GM12878 (cell line): ENCODE measurements around the gene KISS1. TPM values are rescaled to one million over a fixed set of nuclear protein-coding genes. Genes with fewer than 3 reads are reported as not detected.

Source experiments
- ATAC-seq: fragments of 200-7000 bp; cut with Tn5 transposase; 3 replicates; pipeline ENCODE4 v1.9.1; 2020; ENCODE audit warnings: mild to moderate bottlenecking, moderate library complexity
- BruUV-seq: library from RNA; stranded (reverse); fragments of 400-500 nt; replicated peaks from 2 replicates; lab custom pipeline; 2021; lab: Mats Ljungman, UMichigan
- CTCF ChIA-PET: fragments of 300-600 bp; sonication (Branson Sonifier 250); formaldehyde crosslinking; extraction: SDS; loops from one replicate; lab custom pipeline; 2021; ENCODE audit warnings: inconsistent platforms; lab: Yijun Ruan, JAX
- POLR2A ChIA-PET: fragments of 350-600 bp; formaldehyde crosslinking; extraction: SDS; loops from one replicate; lab custom pipeline; 2021; ENCODE audit warnings: inconsistent platforms; lab: Charles Lee
- RAD21 ChIA-PET: fragments of 300-600 bp; sonication (Branson Sonifier 250); formaldehyde crosslinking; loops from one replicate; lab custom pipeline; 2023; ENCODE audit warnings: antibody characterized with exemption; ENCODE audit not compliant: unreplicated experiment; lab: Charles Lee
- SMC1A ChIA-PET: fragments of 300-600 bp; sonication (Branson Sonifier 250); formaldehyde crosslinking; loops from one replicate; lab custom pipeline; 2023; ENCODE audit not compliant: unreplicated experiment, uncharacterized antibody; lab: Charles Lee
- DNase-seq: peaks from one replicate; pipeline ENCODE4 v3.0.0-alpha.2; 2011; ENCODE audit warnings: low read depth, low spot score
- FAIRE-seq: peaks from 3 replicates; lab custom pipeline; 2011; peaks lifted over from hg19 to GRCh38; lab: Jason Lieb, UNC
- H2AFZ ChIP-seq: 2 replicates; pipeline ENCODE4 v1.6.0; 2011; ENCODE audit warnings: low read depth, low read length, control low read depth; ENCODE audit not compliant: control insufficient read depth
- H3K27ac ChIP-seq: 2 replicates; pipeline ENCODE4 v1.5.1; 2011; ENCODE audit warnings: control low read depth; ENCODE audit not compliant: control insufficient read depth, insufficient read depth
- H3K27me3 ChIP-seq, 2 experiments: replicated peaks in 1 of 2; 2 replicates each; pipeline versions ENCODE4 v1.6.0 to v1.6.1; 2011; ENCODE audit warnings: low read length in 1 of 2; ENCODE audit not compliant: control insufficient read depth in 2 of 2, insufficient read depth in 2 of 2
- H3K36me3 ChIP-seq, 2 experiments: 2 replicates each; pipeline ENCODE4 v1.5.1; 2011; ENCODE audit warnings: low read length in 1 of 2; ENCODE audit not compliant: control insufficient read depth in 2 of 2, insufficient read depth in 2 of 2
- H3K4me1 ChIP-seq: 2 replicates; pipeline ENCODE4 v1.6.1; 2011; ENCODE audit warnings: mild to moderate bottlenecking, low read length, moderate library complexity, mixed read lengths; ENCODE audit not compliant: control insufficient read depth, insufficient read depth
- H3K4me2 ChIP-seq: 2 replicates; pipeline ENCODE4 v1.6.0; 2011; ENCODE audit warnings: control low read depth; ENCODE audit not compliant: control insufficient read depth, insufficient read depth
- H3K4me3 ChIP-seq: fragments of 200-600 bp; sonication (generic); 2 replicates; pipeline ENCODE4 v1.5.1; 2016
- H3K79me2 ChIP-seq: 2 replicates; pipeline ENCODE4 v1.6.0; 2011; ENCODE audit warnings: low read length; ENCODE audit not compliant: control insufficient read depth, insufficient read depth
- H3K9ac ChIP-seq: 2 replicates; pipeline ENCODE4 v1.8.0; 2011; ENCODE audit warnings: low read length, control low read depth, mixed read lengths; ENCODE audit not compliant: control insufficient read depth, insufficient read depth
- H3K9me3 ChIP-seq: replicated peaks from 3 replicates; pipeline ENCODE4 v1.5.1; 2011; ENCODE audit warnings: mild to moderate bottlenecking, low read length; ENCODE audit not compliant: control insufficient read depth, insufficient read depth
- H4K20me1 ChIP-seq: 2 replicates; pipeline ENCODE4 v1.6.0; 2011; ENCODE audit not compliant: control insufficient read depth, insufficient read depth
- GATAD2B ChIP-seq: fragments of 450-650 bp; conservative IDR thresholded peaks from 2 replicates; pipeline ENCODE4 v1.6.1; 2017; ENCODE audit warnings: low read depth, mild to moderate bottlenecking, moderate library complexity
- MEF2A ChIP-seq: IDR thresholded peaks from 2 replicates; pipeline ENCODE4 v1.6.1; 2011; ENCODE audit warnings: low read depth, mild to moderate bottlenecking, low read length, moderate library complexity; ENCODE audit not compliant: insufficient read depth
- POLR2AphosphoS2 ChIP-seq: IDR thresholded peaks from 2 replicates; pipeline ENCODE4 v1.6.1; 2011; ENCODE audit warnings: low read depth, mild to moderate bottlenecking, low read length, improper control_type of control experiment, moderate library complexity
- RFX5 ChIP-seq: IDR thresholded peaks from 2 replicates; pipeline ENCODE4 v1.6.1; 2011; ENCODE audit warnings: low read depth, low read length, improper control_type of control experiment
- SIX5 ChIP-seq: IDR thresholded peaks from 2 replicates; pipeline ENCODE4 v1.6.1; 2011; ENCODE audit warnings: mild to moderate bottlenecking, low read depth, low read length, moderate library complexity; ENCODE audit not compliant: severe bottlenecking
- ZNF384 ChIP-seq: IDR thresholded peaks from 2 replicates; pipeline ENCODE4 v1.6.1; 2012; ENCODE audit warnings: low read depth, mild to moderate bottlenecking, low read length, improper control_type of control experiment, borderline replicate concordance
- WGBS: methylation state at CpG from one replicate; pipeline ENCODE4 v1.1.6; 2016; ENCODE audit warnings: low lambda C conversion rate; ENCODE audit not compliant: insufficient replicate concordance, insufficient coverage; ENCODE audit errors: missing lambda C conversion rate; 5-methylcytosine and 5-hydroxymethylcytosine counted together
- in situ Hi-C: fragments of 300-500 bp; cut with MboI; formaldehyde crosslinking; loops from 9 replicates; pipeline ENCODE4 v1.14.3; 2018; ENCODE audit warnings: mixed read lengths
- intact Hi-C: fragments of 100-400 bp; cut with micrococcal nuclease; formaldehyde crosslinking; loops from one replicate; pipeline ENCODE4 v1.14.2; 2022; ENCODE audit not compliant: unreplicated experiment
- polyA plus RNA-seq, 11 experiments: library from polyadenylated mRNA; depleted of rRNA in 4 of 11; unstranded in 6 of 11; stranded (reverse) in 5 of 11; fragments of >200 nt; fragmentation: Nextera tagmentation in 4 of 11; fragmentation: Illumina TruSeq in 1 of 11; extraction: Ambion mirVana in 4 of 11; extraction: Trizol in 1 of 11; gene quantifications; 1 replicate in 1 of 11; 2 replicates in 10 of 11; pipeline versions ENCODE4 v1.2.1 to v1.2.3, GENCODE V29; 2011 to 2016; ENCODE audit warnings: inconsistent platforms in 2 of 11, missing spikeins in 2 of 11, low read depth in 1 of 11
- total RNA-seq, 4 experiments: library from RNA; depleted of rRNA in 3 of 4; stranded (reverse); fragments of >200 nt in 3 of 4; fragmentation: Illumina TruSeq in 1 of 4; extraction: Trizol in 1 of 4; gene quantifications; 2 replicates each; pipeline versions ENCODE4 v1.2.1 to v1.2.3, GENCODE V29; 2013 to 2021

Gene KISS1
- total and polyA plus RNA-seq, 10 of the 15 experiments (the other 5 are each of a cell fraction or from before 2014, with no cell fraction given): not detected

- ChIA-PET POLR2A (interaction anchor here (0.6 kb wide), 1 partner anchor 192 kb away, joined by 4 read pairs; no protein-coding TSS in a partner anchor), SMC1A (interaction anchor here (0.5 to 3.5 kb wide), 8 partner anchors 8 to 193 kb away, joined by 3 to 27 read pairs (median 4); partner anchors contain the start of gene GOLT1A), CTCF (interaction anchor here (0.6 to 3.6 kb wide), 14 partner anchors 11 to 341 kb away, joined by 3 to 74 read pairs (median 4); partner anchors contain the start of genes GOLT1A, PLEKHA6 and REN), RAD21 (interaction anchor here (1.5 kb wide), 1 partner anchor 42 kb away, joined by 15 read pairs; no protein-coding TSS in a partner anchor)
- DNase-seq (no peak), FAIRE-seq (no peak), ATAC-seq (no peak)
- Histone ChIP-seq H3K4me2 (no peak overlapping the region), H3K27ac (no peak overlapping the region), H3K36me3 (no peaks in the 10 kb centered on the region), H3K4me3 (no peak overlapping the region), H3K4me1 (no peaks in the 10 kb centered on the region), H3K9me3 (no peaks in the 10 kb centered on the region), H3K27me3 (peaks cover 0 to 7% of the 10 kb centered on the region in 2 experiments; a peak in 2 of 4 replicates), H3K79me2 (no peaks in the 10 kb centered on the region), H2AFZ (no peak overlapping the region), H4K20me1 (no peaks in the 10 kb centered on the region), H3K9ac (no peak overlapping the region)
- no TSS peak for BruUV-seq
- in situ Hi-C loops: loop anchor here (5.0 kb wide), 1 partner anchor 38 kb away; the partner anchor contains the start of gene REN
- peak; percentile 84 for TF ChIP-seq RFX5
- no peak for TF ChIP-seq SIX5
- intact Hi-C loops: loop anchor here (5.0 kb wide), 1 partner anchor 157 kb away; no protein-coding TSS in a partner anchor
Observed at GRCh38 chr1:204205486-204205885, 9.2 kb upstream of the KISS1 start.

GRCh38 chr1:204204944-204205343 lies 8.7 kb upstream of the KISS1 start:
- RAD21 ChIA-PET: interaction anchor here (1.5 kb wide), 1 partner anchor 42 kb away, joined by 15 read pairs; no protein-coding TSS in a partner anchor

More at GRCh38 chr1:204204944-204205343, 8.7 kb upstream of the KISS1 start:
- Histone ChIP-seq H3K4me3 (no peak overlapping the region), H3K27ac (no peak overlapping the region), H3K79me2 (no peaks in the 10 kb centered on the region), H3K9me3 (no peaks in the 10 kb centered on the region), H3K36me3 (no peaks in the 10 kb centered on the region), H3K4me2 (no peak overlapping the region), H3K9ac (no peak overlapping the region), H3K4me1 (no peaks in the 10 kb centered on the region)
- DNase-seq (no peak), FAIRE-seq (no peak)
- in situ Hi-C loops: loop anchor here (5.0 kb wide), 1 partner anchor 38 kb away; the partner anchor contains the start of gene REN
- SMC1A ChIA-PET: interaction anchor here (1.1 to 3.5 kb wide), 6 partner anchors 9 to 194 kb away, joined by 3 to 27 read pairs (median 3); partner anchors contain the start of gene GOLT1A
- no TSS peak for BruUV-seq
- intact Hi-C loops: loop anchor here (5.0 kb wide), 1 partner anchor 157 kb away; no protein-coding TSS in a partner anchor
- TF ChIP-seq MEF2A (no peak), POLR2AphosphoS2 (no peak), ZNF384 (no peak), GATAD2B (no peak)
- TF ChIP-seq, all 136 proteins: peak for 0
- Histone ChIP-seq H3K27me3 (peaks cover 0 to 7% of the 10 kb centered on the region in 2 experiments; a peak in 2 of 4 replicates), H4K20me1 (no peaks in the 10 kb centered on the region), H2AFZ (no peak overlapping the region)
- 67% methylated on average over 2 of the region's 2 CpGs for WGBS
- no peak for ATAC-seq
- ChIA-PET CTCF (interaction anchor here (1.0 to 3.6 kb wide), 9 partner anchors 11 to 340 kb away, joined by 3 to 74 read pairs (median 20); partner anchors contain the start of genes GOLT1A, PLEKHA6 and REN), POLR2A (no interaction called here)
